PC-9 (cell line): Measurements from ENCODE around the gene PSMD1. TPM values are rescaled to one million over a fixed set of nuclear protein-coding genes. Genes with fewer than 3 reads are reported as not detected.

Experiments used
- BruUV-seq: library from RNA; stranded (reverse); fragments of 400-500 nt; replicated peaks from 2 replicates; lab custom pipeline; 2021; lab: Mats Ljungman, UMichigan
- CTCF ChIA-PET: fragments of 300-600 bp; sonication (Branson Sonifier 250); formaldehyde crosslinking; loops from one replicate; lab custom pipeline; 2022; ENCODE audit warnings: antibody characterized with exemption; lab: Charles Lee
- POLR2A ChIA-PET: fragments of 300-600 bp; sonication (Branson Sonifier 250); formaldehyde crosslinking; loops from one replicate; lab custom pipeline; 2022; ENCODE audit warnings: antibody characterized with exemption; ENCODE audit not compliant: unreplicated experiment; lab: Charles Lee
- DNase-seq, 2 experiments: peaks; one replicate each; pipeline versions ENCODE4 v3.0.0 to v3.0.0-alpha.2; 2015 to 2022; ENCODE audit warnings: mixed read lengths in 1 of 2
- H2AFZ ChIP-seq: fragments of 200-600 bp; sonication (generic); 2 replicates; pipeline ENCODE4 v1.8.1; 2017; ENCODE audit warnings: antibody characterized with exemption
- H3F3A ChIP-seq: fragments of 200-600 bp; sonication (generic); 2 replicates; pipeline ENCODE4 v1.8.1; 2017; ENCODE audit warnings: antibody characterized with exemption, mild to moderate bottlenecking, low read depth; ENCODE audit not compliant: insufficient read depth
- H3K27ac ChIP-seq: fragments of 200-600 bp; sonication (generic); 2 replicates; pipeline ENCODE4 v1.6.1; 2016; ENCODE audit warnings: mixed run types
- H3K27me3 ChIP-seq: fragments of 200-600 bp; sonication (generic); 2 replicates; pipeline ENCODE4 v1.6.1; 2016; ENCODE audit warnings: low read depth, mixed run types; ENCODE audit not compliant: insufficient read depth
- H3K36me3 ChIP-seq: fragments of 200-600 bp; sonication (generic); 2 replicates; pipeline ENCODE4 v1.6.1; 2016; ENCODE audit warnings: low read depth, mixed run types
- H3K4me1 ChIP-seq: fragments of 200-600 bp; sonication (generic); replicated peaks from 2 replicates; pipeline ENCODE4 v1.6.1; 2016; ENCODE audit warnings: mixed run types; ENCODE audit not compliant: insufficient read depth
- H3K4me2 ChIP-seq: fragments of 200-600 bp; sonication (generic); 2 replicates; pipeline ENCODE4 v1.6.1; 2017; ENCODE audit warnings: mixed run types
- H3K4me3 ChIP-seq: fragments of 200-600 bp; sonication (generic); 2 replicates; pipeline ENCODE4 v1.6.1; 2016; ENCODE audit warnings: mixed run types
- H3K79me2 ChIP-seq: fragments of 200-600 bp; sonication (generic); 2 replicates; pipeline ENCODE4 v1.6.1; 2017; ENCODE audit warnings: low read depth, mixed run types
- H3K9me2 ChIP-seq: fragments of 200-600 bp; sonication (generic); 2 replicates; pipeline ENCODE4 v1.8.1; 2017; ENCODE audit warnings: mild to moderate bottlenecking; ENCODE audit not compliant: insufficient read depth
- H3K9me3 ChIP-seq: fragments of 200-600 bp; sonication (generic); 2 replicates; pipeline ENCODE4 v1.8.1; 2016; ENCODE audit warnings: low read depth; ENCODE audit not compliant: insufficient read depth
- H4K20me1 ChIP-seq: fragments of 200-600 bp; sonication (generic); 2 replicates; pipeline ENCODE4 v1.8.1; 2017; ENCODE audit not compliant: insufficient read depth
- EZH2 ChIP-seq: fragments of 200-600 bp; sonication (generic); IDR thresholded peaks from 2 replicates; pipeline ENCODE4 v1.8.0; 2017; ENCODE audit warnings: antibody characterized with exemption, low read depth
- intact Hi-C: fragments of 100-400 bp; cut with micrococcal nuclease; formaldehyde crosslinking; loops from one replicate; pipeline ENCODE4 v1.10.0; 2022; ENCODE audit not compliant: unreplicated experiment
- total RNA-seq: library from RNA; stranded (reverse); gene quantifications from 2 replicates; pipeline ENCODE4 v1.2.3, GENCODE V29; 2021
- TF ChIP-seq, protein P1 (sequence below): fragments of 200-600 bp; sonication (generic); conservative IDR thresholded peaks from 2 replicates; pipeline ENCODE4 v1.6.1; 2017; ENCODE audit warnings: mixed run types, antibody characterized with exemption, mild to moderate bottlenecking, moderate library complexity

Gene PSMD1
- total RNA-seq, 1 experiment from 2014 or later, result 119 TPM

- Histone ChIP-seq H3K4me3 (peak within 1 kb of the TSS; percentile 72), H3K36me3 (no peaks in the 10 kb centered on the region), H3K9me2 (no peaks in the 10 kb centered on the region), H3K9me3 (no peaks in the 10 kb centered on the region), H3K27me3 (peaks cover 17% of the 10 kb centered on the region; the same call in 1 of the 2 replicates), H3K79me2 (no peaks in the 10 kb centered on the region), H3K4me1 (peaks cover 25% of the 10 kb centered on the region), H3K4me2 (peak within 1 kb of the TSS; percentile 81), H2AFZ (peak within 1 kb of the TSS; percentile 97), H4K20me1 (no peaks in the 10 kb centered on the region), H3K27ac (no peak within 1 kb of the TSS), H3F3A (no peaks in the 10 kb centered on the region)
- CTCF ChIA-PET, result interaction anchor here (0.6 kb wide), 1 partner anchor 265 kb away, joined by 3 read pairs; no protein-coding TSS in a partner anchor
- intact Hi-C loops, result no loop called here
- TSS peak; percentile 55 for BruUV-seq
- DNase-seq, result peak; percentile 41 to 78
- POLR2A ChIA-PET, result interaction anchor here (0.6 to 0.7 kb wide), 3 partner anchors 130 to 444 kb away, joined by 3 to 14 read pairs (median 4); no protein-coding TSS in a partner anchor
- TF ChIP-seq EZH2, result no peak
- TF ChIP-seq, protein P1, sequence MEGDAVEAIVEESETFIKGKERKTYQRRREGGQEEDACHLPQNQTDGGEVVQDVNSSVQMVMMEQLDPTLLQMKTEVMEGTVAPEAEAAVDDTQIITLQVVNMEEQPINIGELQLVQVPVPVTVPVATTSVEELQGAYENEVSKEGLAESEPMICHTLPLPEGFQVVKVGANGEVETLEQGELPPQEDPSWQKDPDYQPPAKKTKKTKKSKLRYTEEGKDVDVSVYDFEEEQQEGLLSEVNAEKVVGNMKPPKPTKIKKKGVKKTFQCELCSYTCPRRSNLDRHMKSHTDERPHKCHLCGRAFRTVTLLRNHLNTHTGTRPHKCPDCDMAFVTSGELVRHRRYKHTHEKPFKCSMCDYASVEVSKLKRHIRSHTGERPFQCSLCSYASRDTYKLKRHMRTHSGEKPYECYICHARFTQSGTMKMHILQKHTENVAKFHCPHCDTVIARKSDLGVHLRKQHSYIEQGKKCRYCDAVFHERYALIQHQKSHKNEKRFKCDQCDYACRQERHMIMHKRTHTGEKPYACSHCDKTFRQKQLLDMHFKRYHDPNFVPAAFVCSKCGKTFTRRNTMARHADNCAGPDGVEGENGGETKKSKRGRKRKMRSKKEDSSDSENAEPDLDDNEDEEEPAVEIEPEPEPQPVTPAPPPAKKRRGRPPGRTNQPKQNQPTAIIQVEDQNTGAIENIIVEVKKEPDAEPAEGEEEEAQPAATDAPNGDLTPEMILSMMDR, result no peak
Observed at GRCh38 chr2:231198291-231199173, 141.9 kb downstream of the PSMD1 start, which contains the start of gene ARMC9. Gene ARMC9 (plus strand): TSS chr2:231198631. CDS start chr2:231206239, 7,608 bp downstream.

DNA sequence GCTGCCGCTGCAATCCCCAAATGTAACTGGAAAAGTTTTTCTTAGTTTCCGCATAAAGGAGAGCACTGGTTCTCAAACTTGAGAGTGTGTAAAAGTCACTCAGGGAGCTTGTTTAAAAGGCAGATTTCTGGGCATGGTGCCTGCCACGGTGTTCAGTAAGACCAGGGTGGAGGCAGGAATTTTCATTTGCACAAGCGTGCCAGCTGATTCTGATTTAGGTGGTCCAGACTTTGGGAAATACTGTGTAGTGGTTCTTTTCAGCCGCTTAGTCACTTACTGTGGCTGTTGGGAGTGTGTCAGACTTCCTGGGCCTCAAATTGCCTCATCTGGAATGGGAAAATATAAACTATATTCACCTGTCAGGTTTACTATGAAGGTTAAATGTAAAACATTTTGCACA, 142.6 kb downstream of the PSMD1 start:
- intact Hi-C loops, result no loop called here
- Histone ChIP-seq H3K4me1 (peaks cover 25% of the 10 kb centered on the region), H3F3A (no peaks in the 10 kb centered on the region), H3K27ac (no peak overlapping the region), H3K9me3 (no peaks in the 10 kb centered on the region), H3K79me2 (no peaks in the 10 kb centered on the region), H3K27me3 (peaks cover 17% of the 10 kb centered on the region; the same call in 1 of the 2 replicates), H3K9me2 (no peaks in the 10 kb centered on the region), H3K4me3 (peak overlapping the region; percentile 72), H2AFZ (peak overlapping the region; percentile 97), H3K4me2 (peak overlapping the region; percentile 81), H4K20me1 (no peaks in the 10 kb centered on the region), H3K36me3 (no peaks in the 10 kb centered on the region)
- ChIA-PET POLR2A (no interaction called here), CTCF (no interaction called here)
- no TSS peak for BruUV-seq
- DNase-seq, result no peak
- TF ChIP-seq, protein P1, result no peak
- no peak for TF ChIP-seq EZH2

- Histone ChIP-seq H3K4me2 (0 out of 2 replicates have a peak overlapping the region, but pooled peaks have one; percentile 81), H3F3A (no peaks in the 10 kb centered on the region), H3K27me3 (peaks cover 8% of the 10 kb centered on the region; the same call in 1 of the 2 replicates), H2AFZ (no peak overlapping the region), H4K20me1 (no peaks in the 10 kb centered on the region), H3K4me3 (no peak overlapping the region), H3K9me2 (no peaks in the 10 kb centered on the region), H3K36me3 (no peaks in the 10 kb centered on the region), H3K9me3 (no peaks in the 10 kb centered on the region), H3K4me1 (peaks cover 25% of the 10 kb centered on the region), H3K27ac (no peak overlapping the region), H3K79me2 (no peaks in the 10 kb centered on the region)
- peak; percentile 53 to 56 for DNase-seq
- TF ChIP-seq, protein P1, result no peak
- TF ChIP-seq EZH2, result no peak
- ChIA-PET POLR2A (no interaction called here), CTCF (no interaction called here)
- intact Hi-C loops, result no loop called here
- BruUV-seq, result no TSS peak
Observed at GRCh38 chr2:231200805-231201474, 144.3 kb downstream of the PSMD1 start.
